Bone marrow (tissue), 2 donors: ENCODE data around the gene KLHL33.
A peak's percentile ranks its signal among the peaks of the same experiment; 100 is the strongest.
"Not testable (repeated sequence)": the region's sequence is repeated elsewhere in the genome, so short reads cannot be mapped to it uniquely, and the experiment has no call there.

Experiments
- DNase-seq, 2 donors: peaks; one replicate each; lab custom pipeline; 2025; lab: John Stamatoyannopoulos, UW

KLHL33 gene

GRCh38 chr14:20454516-20455354, 18.8 kb upstream of the KLHL33 start, which contains the start of the genes APEX1 and OSGEP:
APEX1 (plus strand) TSS chr14:20455226; CDS start chr14:20455646, 420 bp downstream.
OSGEP (minus strand) TSS chr14:20454812; CDS start chr14:20454683, 129 bp downstream.
- peak; percentile 96 to 98 for DNase-seq

- DNase-seq = not testable (repeated sequence)
Measured at GRCh38 chr14:20452831-20453230, 16.9 kb upstream of the KLHL33 start.

- no peak for DNase-seq
Measured at GRCh38 chr14:20446889-20447288, 10.9 kb upstream of the KLHL33 start.

GRCh38 chr14:20443650-20444049, 7.7 kb upstream of the KLHL33 start:
- DNase-seq = not testable (repeated sequence)

GRCh38 chr14:20441461-20441860, 5.5 kb upstream of the KLHL33 start:
- DNase-seq = no peak

GRCh38 chr14:20440882-20441281, 4.9 kb upstream of the KLHL33 start:
- DNase-seq = peak in 1 of 2 donors; percentile 55

- no peak for DNase-seq
Measured at GRCh38 chr14:20440465-20440864, 4.5 kb upstream of the KLHL33 start.

- DNase-seq = no peak
Measured at GRCh38 chr14:20438664-20439063, 2.7 kb upstream of the KLHL33 start.

GRCh38 chr14:20436363-20436755, 393 bp upstream of the KLHL33 start:
- no peak for DNase-seq

- DNase-seq = no peak
Measured at GRCh38 chr14:20434701-20435581, 1.0 kb downstream of the KLHL33 start.

- DNase-seq = no peak
Measured at GRCh38 chr14:20429801-20430669, 5.9 kb downstream of the KLHL33 start.

- no peak for DNase-seq
Measured at GRCh38 chr14:20428802-20429201, 7.2 kb downstream of the KLHL33 start.

GRCh38 chr14:20428010-20428365, 8.0 kb downstream of the KLHL33 start:
- DNase-seq = no peak

GRCh38 chr14:20427231-20428009, 8.5 kb downstream of the KLHL33 start:
- DNase-seq = peak in 1 of 2 donors; percentile 85

- no peak for DNase-seq
Measured at GRCh38 chr14:20424851-20425250, 11.1 kb downstream of the KLHL33 start.

GRCh38 chr14:20422886-20423285, 13.1 kb downstream of the KLHL33 start:
- DNase-seq = no peak

- no peak for DNase-seq
Measured at GRCh38 chr14:20421267-20421666, 14.7 kb downstream of the KLHL33 start.

GRCh38 chr14:20419419-20419818, 16.5 kb downstream of the KLHL33 start:
- no peak for DNase-seq

- DNase-seq = no peak
Measured at GRCh38 chr14:20418501-20418909, 17.5 kb downstream of the KLHL33 start.

- DNase-seq = no peak
Measured at GRCh38 chr14:20417250-20418186, 18.4 kb downstream of the KLHL33 start.
